Measurements from ENCODE around the gene CCDC34. TPM values are rescaled to one million over a fixed set of nuclear protein-coding genes. Genes with fewer than 3 reads are reported as not detected.

Gene CCDC34
- total and polyA plus RNA-seq, 2 experiments from 2014 or later: 10.1 to 56.0 TPM

DNA sequence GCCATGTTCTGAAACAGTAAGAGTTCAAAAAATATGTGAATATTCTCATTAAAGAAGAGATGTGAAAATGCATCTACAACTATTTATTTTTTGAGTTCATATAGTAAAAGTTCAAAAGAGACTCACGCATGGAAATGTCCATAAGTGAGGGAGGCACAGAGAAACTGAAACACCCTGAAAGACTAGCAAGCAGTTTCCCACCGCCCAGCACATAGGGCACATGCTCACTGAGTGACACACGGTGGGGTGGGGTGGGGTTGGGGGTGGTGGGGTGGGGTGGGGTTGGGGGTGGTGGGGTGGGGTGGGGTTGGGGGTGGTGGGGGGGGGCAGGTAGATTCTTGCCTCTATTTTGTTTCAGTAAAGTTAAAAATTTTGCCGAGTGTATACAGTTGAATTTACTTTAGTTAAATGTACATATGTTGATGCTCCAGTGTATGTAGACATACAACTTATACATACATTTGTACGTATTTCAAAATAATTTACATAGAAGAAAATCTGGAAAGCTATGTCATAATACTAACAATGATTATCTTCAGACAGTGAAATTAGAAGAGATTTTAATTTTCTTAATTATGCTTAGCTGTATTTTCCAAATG lies 6.3 kb downstream of the CCDC34 start:
- no peak overlapping the region for H3K27ac ChIP-seq (ENCODE audit: low read depth)
- DNase-seq (ENCODE audit: low spot score): no peak

More for the DNA sequence above, 6.3 kb downstream of the CCDC34 start:
- H4K20me1 ChIP-seq (replicated peaks; ENCODE audit: insufficient read depth): no peaks in the 10 kb centered on the region
- H3K27ac Mint-ChIP-seq: no peak overlapping the region
- H3K27me3 ChIP-seq (ENCODE audit: insufficient read depth): no peaks in the 10 kb centered on the region
- H3K4me2 ChIP-seq: no peak overlapping the region
- H3K36me3 Mint-ChIP-seq (ENCODE audit: low read depth): peaks cover 4% of the 10 kb centered on the region; the same call in 1 of the 3 replicates
- H3K9me2 ChIP-seq (ENCODE audit: insufficient read depth): no peaks in the 10 kb centered on the region
- H3K4me1 Mint-ChIP-seq: peaks cover 22% of the 10 kb centered on the region
- no peak for ATAC-seq
- no peaks in the 10 kb centered on the region for H3F3A ChIP-seq (replicated peaks; ENCODE audit: low read depth)
- H3K9me3 Mint-ChIP-seq: no peaks in the 10 kb centered on the region
- TF ChIP-seq JUNB (IDR thresholded peaks at IDR 0.05; ENCODE audit: unreplicated experiment): no peak
- TF ChIP-seq, protein P1, sequence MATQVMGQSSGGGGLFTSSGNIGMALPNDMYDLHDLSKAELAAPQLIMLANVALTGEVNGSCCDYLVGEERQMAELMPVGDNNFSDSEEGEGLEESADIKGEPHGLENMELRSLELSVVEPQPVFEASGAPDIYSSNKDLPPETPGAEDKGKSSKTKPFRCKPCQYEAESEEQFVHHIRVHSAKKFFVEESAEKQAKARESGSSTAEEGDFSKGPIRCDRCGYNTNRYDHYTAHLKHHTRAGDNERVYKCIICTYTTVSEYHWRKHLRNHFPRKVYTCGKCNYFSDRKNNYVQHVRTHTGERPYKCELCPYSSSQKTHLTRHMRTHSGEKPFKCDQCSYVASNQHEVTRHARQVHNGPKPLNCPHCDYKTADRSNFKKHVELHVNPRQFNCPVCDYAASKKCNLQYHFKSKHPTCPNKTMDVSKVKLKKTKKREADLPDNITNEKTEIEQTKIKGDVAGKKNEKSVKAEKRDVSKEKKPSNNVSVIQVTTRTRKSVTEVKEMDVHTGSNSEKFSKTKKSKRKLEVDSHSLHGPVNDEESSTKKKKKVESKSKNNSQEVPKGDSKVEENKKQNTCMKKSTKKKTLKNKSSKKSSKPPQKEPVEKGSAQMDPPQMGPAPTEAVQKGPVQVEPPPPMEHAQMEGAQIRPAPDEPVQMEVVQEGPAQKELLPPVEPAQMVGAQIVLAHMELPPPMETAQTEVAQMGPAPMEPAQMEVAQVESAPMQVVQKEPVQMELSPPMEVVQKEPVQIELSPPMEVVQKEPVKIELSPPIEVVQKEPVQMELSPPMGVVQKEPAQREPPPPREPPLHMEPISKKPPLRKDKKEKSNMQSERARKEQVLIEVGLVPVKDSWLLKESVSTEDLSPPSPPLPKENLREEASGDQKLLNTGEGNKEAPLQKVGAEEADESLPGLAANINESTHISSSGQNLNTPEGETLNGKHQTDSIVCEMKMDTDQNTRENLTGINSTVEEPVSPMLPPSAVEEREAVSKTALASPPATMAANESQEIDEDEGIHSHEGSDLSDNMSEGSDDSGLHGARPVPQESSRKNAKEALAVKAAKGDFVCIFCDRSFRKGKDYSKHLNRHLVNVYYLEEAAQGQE (IDR thresholded peaks at IDR 0.05; ENCODE audit: unreplicated experiment): no peak
- no peak for TF ChIP-seq EZH2phosphoT487 (IDR thresholded peaks at IDR 0.05; ENCODE audit: unreplicated experiment)
- TF ChIP-seq, protein P2, sequence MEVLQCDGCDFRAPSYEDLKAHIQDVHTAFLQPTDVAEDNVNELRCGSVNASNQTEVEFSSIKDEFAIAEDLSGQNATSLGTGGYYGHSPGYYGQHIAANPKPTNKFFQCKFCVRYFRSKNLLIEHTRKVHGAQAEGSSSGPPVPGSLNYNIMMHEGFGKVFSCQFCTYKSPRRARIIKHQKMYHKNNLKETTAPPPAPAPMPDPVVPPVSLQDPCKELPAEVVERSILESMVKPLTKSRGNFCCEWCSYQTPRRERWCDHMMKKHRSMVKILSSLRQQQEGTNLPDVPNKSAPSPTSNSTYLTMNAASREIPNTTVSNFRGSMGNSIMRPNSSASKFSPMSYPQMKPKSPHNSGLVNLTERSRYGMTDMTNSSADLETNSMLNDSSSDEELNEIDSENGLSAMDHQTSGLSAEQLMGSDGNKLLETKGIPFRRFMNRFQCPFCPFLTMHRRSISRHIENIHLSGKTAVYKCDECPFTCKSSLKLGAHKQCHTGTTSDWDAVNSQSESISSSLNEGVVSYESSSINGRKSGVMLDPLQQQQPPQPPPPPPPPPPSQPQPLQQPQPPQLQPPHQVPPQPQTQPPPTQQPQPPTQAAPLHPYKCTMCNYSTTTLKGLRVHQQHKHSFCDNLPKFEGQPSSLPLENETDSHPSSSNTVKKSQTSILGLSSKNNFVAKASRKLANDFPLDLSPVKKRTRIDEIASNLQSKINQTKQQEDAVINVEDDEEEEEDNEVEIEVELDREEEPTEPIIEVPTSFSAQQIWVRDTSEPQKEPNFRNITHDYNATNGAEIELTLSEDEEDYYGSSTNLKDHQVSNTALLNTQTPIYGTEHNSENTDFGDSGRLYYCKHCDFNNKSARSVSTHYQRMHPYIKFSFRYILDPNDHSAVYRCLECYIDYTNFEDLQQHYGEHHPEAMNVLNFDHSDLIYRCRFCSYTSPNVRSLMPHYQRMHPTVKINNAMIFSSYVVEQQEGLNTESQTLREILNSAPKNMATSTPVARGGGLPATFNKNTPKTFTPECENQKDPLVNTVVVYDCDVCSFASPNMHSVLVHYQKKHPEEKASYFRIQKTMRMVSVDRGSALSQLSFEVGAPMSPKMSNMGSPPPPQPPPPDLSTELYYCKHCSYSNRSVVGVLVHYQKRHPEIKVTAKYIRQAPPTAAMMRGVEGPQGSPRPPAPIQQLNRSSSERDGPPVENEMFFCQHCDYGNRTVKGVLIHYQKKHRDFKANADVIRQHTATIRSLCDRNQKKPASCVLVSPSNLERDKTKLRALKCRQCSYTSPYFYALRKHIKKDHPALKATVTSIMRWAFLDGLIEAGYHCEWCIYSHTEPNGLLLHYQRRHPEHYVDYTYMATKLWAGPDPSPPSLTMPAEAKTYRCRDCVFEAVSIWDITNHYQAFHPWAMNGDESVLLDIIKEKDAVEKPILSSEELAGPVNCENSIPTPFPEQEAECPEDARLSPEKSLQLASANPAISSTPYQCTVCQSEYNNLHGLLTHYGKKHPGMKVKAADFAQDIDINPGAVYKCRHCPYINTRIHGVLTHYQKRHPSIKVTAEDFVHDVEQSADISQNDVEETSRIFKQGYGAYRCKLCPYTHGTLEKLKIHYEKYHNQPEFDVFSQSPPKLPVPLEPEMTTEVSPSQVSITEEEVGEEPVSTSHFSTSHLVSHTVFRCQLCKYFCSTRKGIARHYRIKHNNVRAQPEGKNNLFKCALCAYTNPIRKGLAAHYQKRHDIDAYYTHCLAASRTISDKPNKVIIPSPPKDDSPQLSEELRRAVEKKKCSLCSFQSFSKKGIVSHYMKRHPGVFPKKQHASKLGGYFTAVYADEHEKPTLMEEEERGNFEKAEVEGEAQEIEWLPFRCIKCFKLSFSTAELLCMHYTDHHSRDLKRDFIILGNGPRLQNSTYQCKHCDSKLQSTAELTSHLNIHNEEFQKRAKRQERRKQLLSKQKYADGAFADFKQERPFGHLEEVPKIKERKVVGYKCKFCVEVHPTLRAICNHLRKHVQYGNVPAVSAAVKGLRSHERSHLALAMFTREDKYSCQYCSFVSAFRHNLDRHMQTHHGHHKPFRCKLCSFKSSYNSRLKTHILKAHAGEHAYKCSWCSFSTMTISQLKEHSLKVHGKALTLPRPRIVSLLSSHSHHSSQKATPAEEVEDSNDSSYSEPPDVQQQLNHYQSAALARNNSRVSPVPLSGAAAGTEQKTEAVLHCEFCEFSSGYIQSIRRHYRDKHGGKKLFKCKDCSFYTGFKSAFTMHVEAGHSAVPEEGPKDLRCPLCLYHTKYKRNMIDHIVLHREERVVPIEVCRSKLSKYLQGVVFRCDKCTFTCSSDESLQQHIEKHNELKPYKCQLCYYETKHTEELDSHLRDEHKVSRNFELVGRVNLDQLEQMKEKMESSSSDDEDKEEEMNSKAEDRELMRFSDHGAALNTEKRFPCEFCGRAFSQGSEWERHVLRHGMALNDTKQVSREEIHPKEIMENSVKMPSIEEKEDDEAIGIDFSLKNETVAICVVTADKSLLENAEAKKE (CRISPR knock-in tag; IDR thresholded peaks at IDR 0.05): no peak
- TF ChIP-seq STAT1 (IDR thresholded peaks at IDR 0.05; ENCODE audit: unreplicated experiment): no peak
- no peak for TF ChIP-seq POLR2AphosphoS5 (IDR thresholded peaks at IDR 0.05; ENCODE audit: low read depth)
- TF ChIP-seq ZNF114 (CRISPR knock-in tag; IDR thresholded peaks at IDR 0.05): no peak
- no peak for TF ChIP-seq EZH2 (IDR thresholded peaks at IDR 0.05; ENCODE audit: low read depth, unreplicated experiment)
- H2AFZ ChIP-seq: no peak overlapping the region
- no peak overlapping the region for H3K4me3 ChIP-seq
- H3K4me3 Mint-ChIP-seq: no peak overlapping the region
- peaks cover 37% of the 10 kb centered on the region for H3K4me1 ChIP-seq (ENCODE audit: insufficient read depth)
- no peaks in the 10 kb centered on the region for H3K36me3 ChIP-seq (ENCODE audit: insufficient read depth)
- peaks cover 10% of the 10 kb centered on the region; the same call in 1 of the 2 replicates for H3K79me2 ChIP-seq (replicated peaks; ENCODE audit: insufficient read depth)
- H3K27me3 Mint-ChIP-seq (ENCODE audit: insufficient read depth, low read depth, poor library complexity): no peaks in the 10 kb centered on the region

All from GM23338 (cell line).